OCI-M1 (cell line): ENCODE results near the gene SETD6.

ENCODE experiments used
- DNase-seq: peaks from one replicate; lab custom pipeline; 2025; lab: John Stamatoyannopoulos, UW

SETD6 gene

GRCh38 chr16:58507963-58508670, 7.2 kb upstream of the SETD6 start:
- DNase-seq = no peak

GRCh38 chr16:58508671-58509251, 6.6 kb upstream of the SETD6 start:
- no peak for DNase-seq

GRCh38 chr16:58509256-58510096, 5.8 kb upstream of the SETD6 start:
- no peak for DNase-seq

DNA sequence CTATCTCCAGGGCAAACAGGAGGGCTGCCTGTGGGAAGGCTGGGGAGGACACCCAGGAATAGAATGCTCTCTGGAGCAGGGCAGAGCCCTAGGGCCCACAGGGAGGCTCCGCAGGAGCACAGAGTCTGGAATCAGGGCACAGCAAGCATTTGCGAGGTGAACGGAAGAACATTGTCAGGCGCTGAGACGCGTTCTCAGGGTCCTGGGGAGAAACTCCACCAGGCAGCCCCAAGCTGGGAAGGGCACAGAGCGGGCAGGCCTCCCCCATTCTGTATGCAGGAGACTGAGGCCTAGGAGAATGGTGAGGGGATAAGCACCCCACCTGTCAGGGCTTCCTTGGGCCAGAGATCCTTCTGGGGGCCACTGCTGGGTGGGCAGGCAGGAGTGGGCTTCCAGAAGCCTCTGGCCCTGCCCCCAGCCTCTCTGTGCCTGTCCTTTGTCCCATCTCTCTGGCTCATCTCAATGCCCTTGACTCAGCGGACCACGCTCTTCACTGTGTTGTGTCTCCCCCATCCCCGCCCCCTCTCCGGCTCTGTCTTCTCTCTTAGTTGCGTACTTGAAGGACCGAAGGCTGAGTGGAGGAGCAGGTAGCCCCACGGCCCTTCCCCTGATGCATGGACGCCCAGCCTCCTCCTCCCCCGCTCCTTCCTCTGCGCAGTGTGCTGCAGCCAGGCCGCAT, 5.1 kb upstream of the SETD6 start:
- no peak for DNase-seq

DNA sequence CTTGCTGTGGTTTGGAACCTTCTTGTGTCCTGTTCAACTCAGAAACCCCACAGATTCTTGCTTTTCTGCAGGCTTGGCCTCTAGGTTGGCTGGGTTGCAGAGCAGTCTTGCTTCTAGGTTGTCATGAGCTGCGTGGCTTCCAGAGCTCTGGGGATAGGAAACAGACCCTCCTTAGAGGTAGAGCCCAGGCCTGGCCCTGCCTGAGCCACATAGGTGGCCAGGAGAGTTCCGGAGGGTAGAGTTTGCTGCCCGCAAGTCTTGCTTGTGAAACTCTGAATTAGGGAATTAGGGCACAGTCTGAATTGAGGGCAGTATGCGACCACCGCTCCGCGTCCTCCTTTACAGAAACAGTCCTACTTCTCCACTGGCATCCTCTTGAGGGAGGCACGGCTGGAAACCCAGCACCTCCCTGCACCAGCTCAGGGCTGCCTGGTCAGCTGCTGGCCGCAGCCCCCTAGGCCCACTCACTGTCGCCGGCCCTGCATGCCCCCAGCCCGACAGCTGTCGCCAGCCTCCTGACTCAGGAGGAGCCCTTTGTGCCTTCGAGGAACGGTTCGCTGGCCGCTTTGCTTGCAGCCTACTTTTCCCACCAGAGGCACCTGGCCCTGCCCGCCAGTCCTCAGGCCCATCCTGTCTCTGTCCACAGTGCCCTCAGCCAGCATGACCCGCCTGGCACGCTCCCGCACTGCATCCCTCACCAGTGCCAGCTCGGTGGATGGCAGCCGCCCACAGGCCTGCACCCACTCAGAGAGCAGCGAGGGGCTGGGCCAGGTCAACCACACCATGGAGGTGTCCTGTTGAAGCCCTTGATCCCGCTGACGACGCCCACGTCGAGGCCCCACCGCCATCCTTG, 4.3 kb upstream of the SETD6 start:
- DNase-seq = no peak

DNA sequence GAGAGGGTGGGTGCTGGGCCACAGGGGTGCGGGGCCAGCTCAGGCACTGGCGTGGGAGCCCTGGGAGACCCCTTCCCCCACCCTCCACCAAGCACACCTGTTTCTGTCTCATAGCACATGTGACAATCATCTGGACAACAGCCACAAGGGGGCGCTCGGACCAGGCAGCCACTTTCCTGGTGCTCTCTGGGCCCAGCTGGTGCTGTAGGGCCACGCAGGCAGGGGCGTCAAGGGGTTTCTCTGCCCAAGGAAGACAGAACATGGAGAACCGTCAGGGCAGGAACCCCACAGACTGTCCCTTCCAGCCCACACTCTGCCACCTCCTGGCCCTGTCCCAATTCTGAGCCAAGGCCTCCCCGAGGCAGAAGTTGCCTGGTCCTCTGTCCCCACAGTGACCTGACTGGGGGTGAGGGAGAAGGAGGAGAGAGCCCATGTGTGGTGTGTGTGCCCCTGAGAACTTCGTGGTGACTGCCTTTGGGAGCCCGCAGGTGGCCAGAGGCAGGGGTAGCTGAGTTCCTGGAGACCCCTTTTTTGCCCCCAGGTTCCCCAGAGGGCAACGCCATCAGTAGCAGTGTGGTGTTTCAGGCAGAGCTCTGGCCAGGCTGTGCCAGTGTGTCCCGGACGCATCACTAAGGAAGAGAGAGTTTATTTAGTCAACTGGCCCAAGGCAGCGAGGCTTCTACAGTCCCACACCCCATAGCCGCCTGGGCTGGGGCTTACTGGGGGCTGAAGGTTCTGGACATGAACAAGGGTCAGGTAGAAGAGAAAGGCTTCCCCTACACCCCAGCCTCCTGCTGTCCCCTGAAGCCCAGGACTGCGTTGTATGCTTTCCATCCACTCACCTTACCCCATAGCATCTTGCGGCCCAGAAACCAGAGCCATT, 3.1 kb upstream of the SETD6 start:
- peak; percentile 67 for DNase-seq

DNA sequence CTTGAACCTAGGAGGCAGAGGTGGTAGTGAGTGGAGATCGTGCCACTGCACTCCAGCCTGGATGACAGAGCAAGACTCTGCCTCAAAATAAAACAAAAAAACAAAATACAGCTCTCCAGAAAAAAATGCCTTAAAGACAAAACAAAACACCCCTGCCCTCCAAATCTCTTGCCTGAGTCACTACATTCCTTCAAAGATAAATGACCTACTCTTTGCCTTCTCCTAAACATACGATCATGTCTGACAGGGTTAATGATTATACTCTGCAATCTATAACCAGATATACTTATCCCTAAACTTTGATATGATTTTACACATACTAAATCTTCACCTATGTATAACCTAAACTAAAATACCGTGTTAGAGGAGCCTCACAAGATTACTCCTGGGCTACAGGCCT, 1.4 kb upstream of the SETD6 start:
- no peak for DNase-seq

- peak; percentile 25 for DNase-seq
Measured at GRCh38 chr16:58515871-58516767, 802 bp downstream of the SETD6 start.

- peak; percentile 7 for DNase-seq
Measured at GRCh38 chr16:58516768-58517107, 1.4 kb downstream of the SETD6 start.

DNA sequence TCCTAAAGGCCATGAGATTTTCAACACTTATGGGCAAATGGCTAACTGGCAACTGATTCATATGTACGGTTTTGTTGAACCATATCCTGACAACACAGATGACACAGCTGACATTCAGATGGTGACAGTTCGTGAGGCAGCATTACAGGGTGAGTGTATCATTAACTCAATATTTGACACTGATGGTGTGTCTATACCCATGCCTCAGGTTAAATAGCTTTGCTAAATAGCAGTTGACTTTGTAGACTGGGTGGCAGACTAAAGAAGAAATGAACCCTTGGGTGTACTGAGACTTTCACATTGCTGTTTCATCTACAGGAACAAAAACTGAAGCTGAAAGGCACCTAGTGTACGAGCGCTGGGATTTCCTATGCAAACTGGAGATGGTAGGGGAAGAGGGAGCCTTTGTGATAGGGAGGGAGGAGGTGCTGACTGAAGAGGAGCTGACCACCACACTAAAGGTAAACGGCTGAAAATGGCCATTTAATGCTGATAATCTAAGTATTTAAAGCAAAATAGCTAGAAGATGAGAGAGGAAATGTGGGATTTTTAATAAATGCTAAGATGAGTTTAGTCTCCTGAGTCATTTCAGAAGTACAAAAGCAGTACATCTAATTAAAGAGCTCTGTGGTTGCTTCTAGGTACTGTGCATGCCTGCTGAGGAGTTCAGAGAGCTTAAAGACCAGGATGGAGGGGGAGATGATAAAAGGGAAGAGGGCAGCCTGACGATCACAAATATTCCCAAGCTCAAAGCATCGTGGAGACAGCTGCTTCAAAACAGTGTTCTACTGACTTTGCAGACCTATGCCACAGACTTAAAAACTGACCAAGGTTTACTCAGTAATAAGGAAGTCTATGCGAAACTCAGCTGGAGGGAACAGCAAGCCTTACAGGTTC, 3.0 kb downstream of the SETD6 start:
- no peak for DNase-seq

DNA sequence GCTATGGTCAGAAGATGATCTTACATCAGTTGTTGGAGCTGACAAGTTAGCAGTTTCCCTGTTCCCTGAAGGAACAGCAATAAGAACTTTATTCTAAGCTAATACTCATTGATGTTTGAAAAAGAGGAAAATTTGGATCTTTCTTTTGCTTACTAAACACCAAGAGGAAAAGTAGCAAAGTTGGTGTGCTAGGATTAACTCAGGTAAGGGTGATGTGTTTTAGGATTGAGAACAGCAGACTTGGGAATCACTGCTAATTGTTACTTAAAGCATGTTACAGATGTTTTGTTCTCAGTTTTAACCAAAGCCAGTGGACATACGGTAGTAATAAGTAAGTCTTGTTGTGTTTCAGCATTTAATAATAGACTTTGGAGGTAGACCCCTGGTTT, 3.7 kb downstream of the SETD6 start:
- no peak for DNase-seq

DNA sequence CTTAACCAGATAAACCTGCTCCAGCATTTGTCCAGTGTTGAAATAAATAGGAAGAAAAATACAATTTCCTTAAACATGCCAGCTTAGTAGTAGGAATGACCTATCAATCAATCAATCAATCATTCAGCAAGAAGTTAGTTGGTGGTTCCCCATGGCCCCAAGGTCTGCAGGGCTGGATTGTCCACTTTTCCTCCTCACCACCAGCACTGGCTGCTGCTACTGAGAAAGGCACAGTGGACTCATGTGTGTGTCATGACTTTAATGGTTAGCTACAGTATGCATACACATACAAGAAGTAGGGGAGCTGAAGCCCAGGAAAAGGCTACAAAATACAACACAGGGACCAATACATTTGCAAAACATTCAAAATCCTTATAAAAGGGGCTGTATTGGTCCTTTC, 4.4 kb downstream of the SETD6 start:
- no peak for DNase-seq

DNA sequence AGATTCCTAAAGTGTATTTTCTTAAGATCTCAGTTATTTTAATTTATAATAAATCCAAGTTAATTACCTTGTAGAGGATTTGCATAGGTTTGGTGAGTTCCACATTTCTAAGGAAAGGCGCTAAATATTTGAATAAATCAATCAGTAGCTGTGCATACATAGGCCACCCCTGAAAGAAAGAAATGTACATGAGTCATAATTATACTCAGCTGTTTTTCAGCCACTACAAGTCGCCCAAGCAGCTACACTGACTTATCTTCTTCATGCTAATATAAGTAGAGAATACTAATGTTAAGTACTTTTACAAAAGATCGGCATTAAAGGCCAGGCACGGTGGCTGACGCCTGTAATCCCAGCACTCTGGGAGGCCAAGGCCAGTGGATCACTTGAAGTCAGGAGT, 14.9 kb downstream of the SETD6 start:
- no peak for DNase-seq

DNA sequence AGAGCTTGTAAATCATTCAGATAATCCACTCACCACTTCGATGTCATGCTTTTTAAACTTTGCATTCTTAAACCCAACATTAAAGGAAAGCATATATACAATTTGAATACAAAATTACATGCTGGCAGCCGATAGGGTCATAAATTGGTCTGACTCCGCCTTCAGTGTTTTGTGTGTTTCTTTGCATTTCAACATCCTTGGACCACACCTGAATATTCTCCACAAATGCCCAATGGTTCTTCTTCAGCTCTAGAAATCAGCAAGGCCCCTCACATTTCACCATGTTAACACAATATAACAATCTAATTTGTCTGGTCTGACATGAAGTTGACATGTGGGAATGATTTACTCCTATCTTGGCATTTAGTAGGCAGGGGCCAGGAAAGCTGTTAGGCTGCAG, 17.1 kb downstream of the SETD6 start:
- DNase-seq = no peak

DNA sequence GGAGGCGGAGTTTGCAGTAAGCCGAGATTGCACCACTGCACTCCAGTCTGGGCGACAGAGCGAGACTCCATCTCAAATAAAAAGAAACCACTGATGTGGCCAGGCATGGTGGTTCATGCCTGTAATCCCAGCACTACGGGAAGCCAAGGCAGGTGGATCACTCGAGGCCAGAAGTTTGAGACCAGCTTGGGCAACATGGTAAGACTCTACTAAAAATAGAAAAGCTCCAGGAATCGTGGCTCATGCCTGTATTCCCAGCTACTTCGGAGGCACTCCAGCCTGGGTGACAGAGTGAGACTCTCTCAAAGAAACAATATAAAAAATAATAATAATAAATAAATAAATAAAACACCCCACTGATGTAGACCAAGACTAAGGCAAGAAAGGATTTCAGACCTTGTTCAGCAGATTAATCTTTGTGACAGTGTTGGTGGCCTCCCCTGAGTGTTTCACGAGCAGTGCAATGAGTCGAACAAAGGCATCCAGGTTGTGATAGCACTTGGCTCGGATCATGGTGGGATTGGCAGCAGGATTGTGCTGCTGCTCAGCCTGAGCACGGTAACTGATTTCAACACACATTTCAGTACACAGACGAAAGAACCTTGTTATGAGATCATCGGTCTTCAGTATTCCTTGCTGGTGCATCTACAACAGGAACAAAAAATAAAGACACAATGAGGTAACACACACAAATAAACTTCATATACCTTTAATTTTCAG, 18.6 kb downstream of the SETD6 start:
- no peak for DNase-seq

- no peak for DNase-seq
Measured at GRCh38 chr16:58535100-58535499, 19.8 kb downstream of the SETD6 start.

GRCh38 chr16:58536278-58536677, 21.0 kb downstream of the SETD6 start:
- no peak for DNase-seq
